Activated T-cell treated with anti-CD3 and anti-CD28 coated beads for 1 hour (primary cell): ENCODE results near the gene NUMB.
"Not testable (repeated sequence)": the region's sequence is repeated elsewhere in the genome, so short reads cannot be mapped to it uniquely, and the experiment has no call there.

ENCODE experiments used
- DNase-seq: peaks from one replicate; pipeline ENCODE4 v3.0.0-alpha.2; 2020; ENCODE audit warnings: low read depth

NUMB gene

GRCh38 chr14:73359445-73359844 lies 98.9 kb downstream of the NUMB start:
- no peak for DNase-seq

GRCh38 chr14:73358187-73358586 lies 100.2 kb downstream of the NUMB start:
- DNase-seq = no peak

DNA sequence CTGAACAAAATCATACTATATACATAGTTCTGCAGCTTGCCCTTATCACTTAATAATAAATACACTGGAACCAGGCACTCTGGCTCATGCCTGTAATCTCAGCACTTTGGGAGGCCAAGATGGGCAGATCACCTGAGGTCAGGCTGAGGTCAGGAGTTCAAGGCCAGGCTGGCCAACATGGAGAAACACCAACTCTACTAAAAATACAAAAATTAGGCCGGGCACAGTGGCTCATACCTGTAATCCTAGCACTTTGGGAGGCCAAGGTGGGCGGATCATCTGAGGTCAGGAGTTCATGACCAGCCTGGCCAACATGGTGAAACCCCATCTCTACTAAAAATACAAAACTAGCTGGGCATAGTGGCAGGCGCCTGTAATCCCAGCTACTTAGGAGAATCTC lies 109.3 kb downstream of the NUMB start:
- DNase-seq = not testable (repeated sequence)

- DNase-seq = no peak
These were observed 114.0 kb downstream of the NUMB start for GRCh38 chr14:73344319-73344718.

DNA sequence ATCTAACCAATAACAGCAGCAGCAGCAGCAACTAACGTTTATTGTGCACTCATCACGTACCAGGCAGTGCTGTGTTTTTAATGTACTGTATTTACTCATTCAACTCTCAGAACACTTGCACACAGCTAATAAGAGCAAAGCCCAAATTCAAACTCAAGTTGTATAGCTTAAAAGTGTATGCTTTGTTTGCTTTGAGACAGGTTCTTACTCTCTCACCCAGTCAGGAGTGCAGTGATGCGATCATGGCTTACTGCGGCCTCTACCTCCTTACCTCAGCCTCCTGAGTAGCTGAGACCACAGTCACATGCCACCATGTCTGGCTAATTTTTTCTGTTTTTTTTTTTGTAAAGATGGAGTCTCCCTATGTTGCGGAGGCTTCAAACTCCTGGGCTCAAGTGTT lies 115.7 kb downstream of the NUMB start:
- no peak for DNase-seq

DNA sequence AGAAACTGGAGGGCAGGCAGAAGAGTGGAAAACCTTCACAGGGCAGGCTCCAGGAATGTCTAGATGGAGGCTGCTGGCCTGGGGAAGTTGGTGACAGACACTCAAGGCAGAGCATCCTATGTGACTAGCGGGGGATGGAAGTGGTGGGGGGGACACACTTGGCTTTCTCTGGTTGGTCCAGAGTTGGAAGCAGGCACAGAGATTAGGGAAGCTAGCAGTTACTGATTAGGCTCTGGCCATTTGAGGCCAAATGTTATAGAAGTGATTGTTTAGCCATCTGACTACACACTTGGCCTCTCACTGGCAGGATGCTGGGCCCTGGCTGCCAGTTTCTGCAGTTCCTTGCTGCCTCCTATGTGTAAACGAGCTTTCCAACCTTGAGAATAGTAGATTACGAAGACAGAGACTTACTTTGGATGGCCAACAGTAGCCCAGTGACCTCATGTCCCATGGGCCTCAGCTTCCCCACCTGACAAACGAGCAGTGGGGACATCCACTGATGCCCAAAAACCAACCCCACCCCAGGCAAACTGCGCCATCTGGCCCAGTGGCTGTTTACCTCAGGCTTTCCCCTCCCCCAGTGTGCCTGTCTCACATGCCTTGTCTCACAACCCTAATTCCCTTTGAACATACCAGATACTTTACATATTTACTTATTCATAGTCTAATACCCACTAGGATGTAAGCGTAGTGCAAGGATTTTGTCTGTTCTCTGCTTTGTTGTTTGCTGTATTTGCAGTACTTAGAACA lies 118.3 kb downstream of the NUMB start:
- DNase-seq = no peak

DNA sequence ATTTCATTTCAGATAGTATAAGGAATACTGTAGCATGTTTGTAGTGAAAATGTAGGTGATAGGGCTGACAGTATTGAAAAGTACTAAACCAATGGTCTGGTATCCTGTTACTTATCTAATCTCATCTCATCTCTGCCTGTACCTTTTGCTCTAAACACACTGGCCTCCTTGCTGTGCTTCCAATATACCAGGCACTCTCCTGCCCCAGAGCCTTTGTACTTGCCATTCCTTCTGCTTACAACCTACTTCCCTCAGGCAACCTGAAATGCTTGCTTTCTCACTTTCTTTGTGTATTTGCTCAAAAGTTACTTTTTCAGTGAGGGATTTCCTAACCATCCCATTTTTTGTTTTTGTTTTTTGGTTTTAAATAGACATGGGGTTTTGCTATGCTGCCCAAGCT lies 119.1 kb downstream of the NUMB start:
- no peak for DNase-seq

GRCh38 chr14:73338551-73338950 lies 119.8 kb downstream of the NUMB start:
- no peak for DNase-seq

GRCh38 chr14:73333031-73333430 lies 125.3 kb downstream of the NUMB start:
- DNase-seq = no peak

GRCh38 chr14:73325630-73326299 lies 132.6 kb downstream of the NUMB start:
- no peak for DNase-seq

- DNase-seq = no peak
These were observed 133.3 kb downstream of the NUMB start for GRCh38 chr14:73325063-73325462.

DNA sequence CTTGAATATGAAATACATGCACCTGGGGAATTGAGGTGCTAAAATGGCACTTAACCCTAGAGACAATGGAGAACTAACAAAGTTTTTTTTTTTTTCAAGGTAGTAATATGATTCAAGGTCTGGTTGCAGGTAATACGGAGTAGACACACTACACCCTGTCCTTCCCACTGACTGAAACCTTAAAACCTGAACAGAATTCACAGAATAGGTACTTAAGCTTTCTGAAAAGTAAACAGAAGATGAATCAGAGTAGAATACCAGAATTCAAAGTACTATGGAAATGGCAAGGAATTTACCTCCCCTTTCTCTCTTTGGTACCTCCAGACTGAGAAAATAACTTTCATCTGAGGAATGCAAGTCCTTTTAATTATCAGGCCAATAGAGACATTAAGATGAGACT lies 133.8 kb downstream of the NUMB start:
- no peak for DNase-seq

DNA sequence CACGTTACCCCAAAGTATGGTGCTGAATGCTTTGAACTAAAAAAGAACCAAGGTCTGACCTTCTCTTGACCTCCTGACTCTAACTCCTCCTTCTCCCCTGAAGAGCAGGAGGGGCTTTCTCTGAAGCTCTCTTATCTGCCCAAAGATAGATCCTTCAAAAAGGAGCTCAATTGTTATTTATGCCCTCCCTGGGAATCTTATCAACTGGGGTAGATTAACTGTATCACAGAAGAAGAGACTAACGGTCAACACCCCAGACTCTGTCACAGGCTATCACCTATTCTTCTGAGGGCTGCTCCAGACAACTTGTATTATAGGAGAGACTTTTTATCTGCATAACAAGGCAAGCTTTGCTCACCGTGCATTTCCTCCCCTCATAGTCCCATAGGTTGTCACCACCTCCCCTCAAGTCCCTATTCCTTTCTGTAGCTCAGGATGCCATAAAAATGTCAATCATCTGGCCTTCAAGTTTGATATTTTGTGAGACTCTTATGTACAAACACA lies 134.4 kb downstream of the NUMB start:
- no peak for DNase-seq

DNA sequence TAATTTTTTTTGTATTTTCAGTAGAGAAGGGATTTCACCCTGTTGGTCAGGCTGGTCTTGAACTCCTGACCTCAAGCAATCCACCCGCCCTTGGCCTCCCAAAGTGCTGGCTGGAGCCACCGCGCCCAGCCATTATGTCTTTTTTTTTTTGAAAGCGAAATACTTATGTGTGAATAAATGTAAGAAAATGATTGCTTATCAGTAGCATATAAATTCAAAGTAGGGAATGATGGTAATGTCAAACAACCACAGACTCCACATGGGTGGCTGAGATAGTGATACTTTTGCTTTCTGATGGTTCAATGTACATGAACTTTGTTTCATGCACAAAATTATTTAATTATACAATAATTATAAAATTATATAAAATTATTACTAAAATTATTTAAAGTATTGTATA lies 145.2 kb downstream of the NUMB start:
- DNase-seq = no peak

DNA sequence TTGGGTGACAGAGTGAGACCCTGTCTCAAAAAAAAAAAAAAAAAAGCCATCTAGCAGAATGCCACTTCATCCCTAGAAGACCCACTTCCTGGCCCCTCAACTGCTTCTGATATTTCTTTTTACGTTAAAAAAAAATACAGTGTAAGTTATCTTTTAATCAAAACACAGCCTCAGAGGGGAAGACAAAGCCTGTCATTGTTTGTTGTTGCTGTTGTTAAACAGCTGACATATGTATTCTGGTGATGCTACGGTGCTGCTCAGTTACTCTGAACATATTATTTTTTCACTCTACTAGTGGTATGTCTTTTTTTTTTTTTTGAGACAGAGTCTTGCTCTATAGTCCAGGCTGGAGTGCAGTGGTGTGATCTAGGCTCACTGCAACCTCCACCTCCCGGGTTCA lies 145.7 kb downstream of the NUMB start:
- no peak for DNase-seq

- no peak for DNase-seq
These were observed 146.7 kb downstream of the NUMB start for GRCh38 chr14:73311708-73312030.

GRCh38 chr14:73309207-73309606 lies 149.1 kb downstream of the NUMB start:
- DNase-seq = not testable (repeated sequence)

GRCh38 chr14:73307261-73307660 lies 151.1 kb downstream of the NUMB start:
- no peak for DNase-seq

- no peak for DNase-seq
These were observed 152.8 kb downstream of the NUMB start for GRCh38 chr14:73305499-73305898.

DNA sequence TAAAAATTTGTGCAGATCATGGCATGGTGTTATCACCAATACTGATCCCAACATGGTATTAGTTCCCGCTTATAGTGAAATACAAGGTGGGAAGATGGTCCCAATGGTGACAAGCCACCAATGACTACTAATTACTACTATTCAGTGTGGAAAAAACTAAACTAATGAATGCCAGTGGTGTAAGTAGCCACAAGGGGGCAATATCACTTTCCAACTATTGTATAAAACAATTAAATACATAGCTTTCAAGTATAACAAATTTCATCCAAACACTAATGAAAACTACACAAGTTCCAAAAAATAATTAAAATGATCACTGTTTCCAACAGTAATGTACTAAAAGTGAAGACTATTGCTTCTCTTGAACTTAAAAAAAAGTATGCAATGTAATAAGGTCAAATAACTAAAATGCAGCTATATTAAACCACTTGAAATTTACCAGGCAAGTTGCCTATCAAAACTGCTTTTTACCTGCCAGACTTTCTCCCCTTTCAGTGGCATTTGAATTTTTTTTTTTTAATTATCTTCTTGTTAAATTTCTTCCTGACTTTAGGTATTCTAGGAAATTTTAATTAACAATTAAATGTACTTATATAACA lies 163.0 kb downstream of the NUMB start:
- DNase-seq = no peak

GRCh38 chr14:73293782-73294781 lies 164.3 kb downstream of the NUMB start:
- no peak for DNase-seq

DNA sequence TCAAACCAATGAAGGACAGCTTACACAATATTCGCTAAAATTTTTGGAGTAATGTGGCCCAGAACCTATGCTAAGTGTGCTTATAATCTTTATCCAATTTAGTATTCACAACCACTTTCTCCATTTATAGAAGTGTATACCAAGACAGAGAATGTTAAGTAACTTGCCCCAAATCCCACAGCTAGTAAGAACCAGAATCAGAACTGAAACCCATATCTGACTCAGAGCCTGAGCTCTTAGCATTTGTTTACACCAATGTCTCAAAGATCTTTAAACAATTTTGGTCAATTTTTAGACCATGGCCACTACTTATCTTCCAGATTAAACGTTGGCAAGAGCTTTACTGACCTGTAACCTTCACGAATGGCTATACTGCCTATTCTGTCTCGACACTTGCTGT lies 168.1 kb downstream of the NUMB start:
- no peak for DNase-seq
